Iris pigment epithelial cell (primary cell): ENCODE results near the gene BCL2L15.
"Not testable (repeated sequence)": the region's sequence is repeated elsewhere in the genome, so short reads cannot be mapped to it uniquely, and the experiment has no call there.

Experiments
- DNase-seq: peaks from one replicate; pipeline ENCODE4 v3.0.0-alpha.2; 2011; ENCODE audit warnings: low read depth

The BCL2L15 gene

GRCh38 chr1:113870778-113871177, 16.6 kb downstream of the BCL2L15 start:
- no peak for DNase-seq

GRCh38 chr1:113868387-113869083, 18.8 kb downstream of the BCL2L15 start:
- peak; percentile 75 for DNase-seq

- DNase-seq, result no peak
These were observed 25.7 kb downstream of the BCL2L15 start for GRCh38 chr1:113861641-113862040.

- DNase-seq, result peak; percentile 89
These were observed 26.5 kb downstream of the BCL2L15 start for GRCh38 chr1:113860891-113861290.

GRCh38 chr1:113859478-113860175, 27.8 kb downstream of the BCL2L15 start:
- no peak for DNase-seq

GRCh38 chr1:113858982-113859381, 28.4 kb downstream of the BCL2L15 start:
- DNase-seq, result no peak

GRCh38 chr1:113858418-113858817, 29.0 kb downstream of the BCL2L15 start:
- no peak for DNase-seq

GRCh38 chr1:113857776-113858175, 29.6 kb downstream of the BCL2L15 start:
- DNase-seq, result no peak

GRCh38 chr1:113856401-113856790, 31.0 kb downstream of the BCL2L15 start:
- DNase-seq, result no peak

- DNase-seq, result no peak
These were observed 31.6 kb downstream of the BCL2L15 start for GRCh38 chr1:113855630-113856400.

- DNase-seq, result no peak
These were observed 33.1 kb downstream of the BCL2L15 start for GRCh38 chr1:113854234-113854633.

- not testable (repeated sequence) for DNase-seq
These were observed 34.7 kb downstream of the BCL2L15 start for GRCh38 chr1:113852694-113853093.

GRCh38 chr1:113850127-113850796, 37.1 kb downstream of the BCL2L15 start:
- DNase-seq, result no peak

- no peak for DNase-seq
These were observed 38.3 kb downstream of the BCL2L15 start for GRCh38 chr1:113849072-113849471.

- no peak for DNase-seq
These were observed 40.9 kb downstream of the BCL2L15 start for GRCh38 chr1:113846391-113847035.

GRCh38 chr1:113836534-113836933, 50.8 kb downstream of the BCL2L15 start:
- no peak for DNase-seq

GRCh38 chr1:113835686-113836290, 51.6 kb downstream of the BCL2L15 start:
- DNase-seq, result peak; percentile 42

GRCh38 chr1:113834716-113835115, 52.7 kb downstream of the BCL2L15 start:
- no peak for DNase-seq
